IPS-NIHi11 (cell line): ENCODE measurements around the gene SECTM1.
"Not testable (repeated sequence)": the region's sequence is repeated elsewhere in the genome, so short reads cannot be mapped to it uniquely, and the experiment has no call there.

Experiments
- DNase-seq: peaks from one replicate; pipeline ENCODE4 v3.0.0; 2012; ENCODE audit warnings: mixed read lengths, low spot score

Gene SECTM1

GRCh38 chr17:82347994-82348393 lies 14.4 kb upstream of the SECTM1 start:
- not testable (repeated sequence) for DNase-seq

DNA sequence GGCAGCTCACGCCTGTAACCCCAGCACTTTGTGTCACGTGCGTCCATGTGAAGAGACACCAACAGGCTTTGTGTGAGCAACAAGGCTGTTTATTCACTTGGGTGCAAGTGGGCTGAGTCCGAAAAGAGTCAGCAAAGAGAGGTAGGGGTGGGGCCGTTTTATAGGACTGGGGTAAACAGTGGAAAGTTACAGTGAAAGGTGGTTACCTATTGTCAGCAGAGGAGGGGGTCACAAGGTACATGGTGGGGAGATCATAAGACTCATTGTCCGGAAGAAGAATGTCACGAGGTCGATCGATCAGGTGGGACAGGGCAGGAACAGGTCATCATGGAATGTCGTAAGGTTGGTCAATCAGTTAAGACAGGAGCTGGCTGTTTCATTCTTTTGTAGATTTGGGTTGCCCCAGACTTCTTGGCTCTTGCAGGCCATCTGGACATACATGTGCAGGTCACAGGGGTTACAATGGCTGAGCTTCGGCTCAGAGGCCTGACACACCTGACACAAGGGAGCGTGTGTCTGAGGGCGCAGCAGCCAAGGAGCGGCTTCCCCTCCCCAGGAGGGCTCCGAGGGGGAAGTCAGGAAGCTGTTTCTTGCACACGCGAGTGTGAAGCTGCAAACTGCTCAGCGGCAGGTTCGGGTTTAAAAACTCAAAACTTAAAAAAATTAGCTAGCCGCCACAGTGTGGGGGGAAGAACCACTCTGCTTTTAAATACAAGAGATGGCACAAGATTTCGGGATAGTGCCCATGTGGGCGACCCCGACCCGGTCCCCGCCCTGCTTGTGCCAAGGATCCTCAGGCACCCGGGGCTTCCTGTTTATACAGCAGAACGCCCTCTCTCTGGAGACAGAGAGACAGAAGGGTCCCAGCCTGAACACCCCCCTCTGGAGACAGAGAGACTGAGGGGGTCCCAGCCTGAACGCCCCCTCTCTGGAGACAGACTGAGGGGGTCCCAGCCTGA lies 13.1 kb upstream of the SECTM1 start:
- DNase-seq, result no peak

DNA sequence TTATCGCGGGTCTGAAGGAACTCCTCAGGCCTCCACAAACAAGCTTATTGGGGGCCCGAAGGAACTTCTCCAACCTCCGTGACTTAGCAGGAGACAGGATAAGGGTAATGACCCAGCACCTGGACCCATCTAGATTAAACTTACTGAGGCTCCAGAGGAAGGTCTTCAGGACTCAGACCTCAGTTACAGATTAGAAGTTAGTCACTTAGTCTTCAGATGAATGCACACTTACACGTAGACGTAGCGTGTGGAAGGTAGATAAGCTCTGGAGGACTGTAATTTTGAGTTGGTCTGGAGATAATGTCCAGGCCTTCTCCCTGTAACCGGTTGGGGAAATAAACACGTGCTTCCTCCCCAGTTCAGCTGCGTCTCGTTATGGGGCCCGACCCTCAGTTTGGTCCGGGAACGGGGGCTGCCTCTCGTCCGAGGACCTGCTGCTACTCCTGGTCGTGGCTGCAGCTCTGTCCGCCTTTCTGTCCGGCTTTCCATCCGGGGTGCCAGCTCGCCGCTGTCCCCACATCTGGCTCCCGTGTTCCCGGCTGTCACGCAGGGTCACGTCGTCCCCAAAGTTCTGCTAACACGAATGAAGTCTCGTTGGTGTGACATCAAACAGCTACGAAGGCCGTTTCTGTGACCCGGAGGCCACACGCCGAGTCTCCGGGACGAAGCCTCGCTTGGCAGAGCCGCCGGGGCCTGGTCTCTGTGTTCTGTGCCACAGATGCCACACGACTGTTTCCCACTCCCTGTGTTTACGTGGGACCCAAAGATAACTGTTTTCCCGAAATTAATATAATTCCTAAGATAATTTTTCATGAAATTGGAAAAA lies 11.8 kb upstream of the SECTM1 start:
- DNase-seq, result no peak

DNA sequence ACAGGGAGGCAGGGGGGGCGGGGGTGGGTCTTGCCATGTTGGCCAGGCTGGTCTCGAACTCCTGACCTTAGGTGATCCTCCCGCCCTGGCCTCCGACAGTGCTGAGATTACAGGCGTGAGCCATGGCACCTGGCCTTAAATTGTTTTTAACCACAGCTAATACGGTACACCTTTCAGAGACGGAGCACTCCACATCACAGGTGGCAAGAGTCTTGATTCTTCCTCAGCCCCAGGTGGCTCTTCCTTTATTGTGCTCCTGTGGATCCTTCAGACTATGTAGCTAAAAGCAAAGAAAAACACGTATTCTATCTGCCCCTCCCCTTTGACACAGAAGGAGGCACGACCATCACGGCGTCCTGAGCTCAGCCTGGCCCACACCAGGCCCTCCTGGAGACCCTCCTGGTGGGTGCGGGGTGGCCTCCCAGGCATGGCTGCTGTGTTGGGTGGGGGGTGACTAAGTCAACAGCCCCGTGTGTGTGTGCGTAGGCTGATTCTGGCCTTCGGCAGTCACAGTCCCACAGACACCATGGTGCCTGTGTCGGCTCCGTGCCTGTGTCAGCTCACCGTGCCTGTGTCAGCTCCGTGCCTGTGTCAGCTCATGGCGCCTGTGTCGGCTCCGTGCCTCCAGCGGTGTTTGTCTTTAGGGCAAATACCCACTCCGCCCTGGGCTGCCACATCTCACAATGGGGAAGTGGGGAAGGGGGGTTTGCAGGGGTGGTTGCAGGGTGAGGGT lies 10.8 kb upstream of the SECTM1 start:
- DNase-seq, result no peak

DNA sequence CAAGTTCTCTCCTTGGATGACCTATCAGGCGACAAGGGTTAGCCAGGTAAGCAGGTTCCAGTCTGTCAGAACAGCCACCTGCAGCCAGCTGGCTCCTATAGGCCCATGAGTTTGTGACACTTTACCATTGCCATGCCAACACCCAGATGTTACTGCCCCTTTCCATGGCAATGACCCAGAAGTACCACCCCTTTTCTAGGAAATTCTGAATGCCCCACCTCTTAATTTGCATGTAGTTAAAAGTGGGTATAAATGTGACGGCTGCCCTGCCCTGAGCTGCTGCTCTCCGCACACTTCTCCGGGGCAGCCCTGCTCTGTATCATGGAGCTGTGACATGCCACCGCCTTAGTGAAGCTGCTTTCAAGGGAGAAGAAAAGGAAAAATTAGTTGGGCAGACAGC lies 10.0 kb upstream of the SECTM1 start:
- DNase-seq, result no peak

- no peak for DNase-seq
Observed at GRCh38 chr17:82342361-82343079, 9.0 kb upstream of the SECTM1 start.

- DNase-seq, result no peak
Observed at GRCh38 chr17:82339634-82340580, 6.3 kb upstream of the SECTM1 start.

DNA sequence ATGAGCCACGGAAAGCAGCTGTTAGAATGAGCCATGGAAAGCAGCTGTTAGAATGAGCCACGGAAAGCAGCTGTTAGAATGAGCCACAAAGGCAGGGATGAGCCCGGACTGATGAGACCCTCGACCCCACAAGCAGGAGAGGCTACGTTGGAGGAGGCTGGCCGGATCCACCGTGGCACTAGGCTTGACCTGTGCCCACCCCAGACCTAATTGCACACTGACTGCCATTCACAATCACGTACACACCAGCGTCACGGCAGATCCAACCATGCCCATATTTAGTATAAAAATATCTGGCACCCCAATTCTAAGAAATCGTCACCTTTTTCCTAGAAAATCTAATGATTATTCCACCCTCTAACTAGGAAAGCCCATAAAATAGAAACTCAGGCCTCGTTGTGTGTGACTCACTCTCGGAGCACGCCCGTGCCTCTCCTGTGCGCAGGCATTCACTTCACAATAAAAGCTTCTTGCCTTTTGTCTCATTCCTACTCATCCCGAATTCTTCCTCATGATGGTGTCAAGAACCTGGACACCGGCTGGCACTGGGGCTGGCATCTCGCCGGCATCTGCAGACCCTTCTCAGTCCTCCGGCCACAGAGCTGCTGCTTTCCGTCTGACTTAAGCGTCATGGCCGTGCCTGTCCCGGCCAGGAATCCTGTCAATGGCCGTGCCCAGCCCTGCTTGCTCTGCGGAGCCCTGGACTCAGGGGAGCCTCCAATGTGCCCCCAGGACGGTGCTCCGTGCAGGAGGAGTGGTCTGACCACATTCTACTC lies 5.5 kb upstream of the SECTM1 start:
- peak; percentile 72 for DNase-seq

GRCh38 chr17:82334622-82335394 lies 1.2 kb upstream of the SECTM1 start:
- no peak for DNase-seq

DNA sequence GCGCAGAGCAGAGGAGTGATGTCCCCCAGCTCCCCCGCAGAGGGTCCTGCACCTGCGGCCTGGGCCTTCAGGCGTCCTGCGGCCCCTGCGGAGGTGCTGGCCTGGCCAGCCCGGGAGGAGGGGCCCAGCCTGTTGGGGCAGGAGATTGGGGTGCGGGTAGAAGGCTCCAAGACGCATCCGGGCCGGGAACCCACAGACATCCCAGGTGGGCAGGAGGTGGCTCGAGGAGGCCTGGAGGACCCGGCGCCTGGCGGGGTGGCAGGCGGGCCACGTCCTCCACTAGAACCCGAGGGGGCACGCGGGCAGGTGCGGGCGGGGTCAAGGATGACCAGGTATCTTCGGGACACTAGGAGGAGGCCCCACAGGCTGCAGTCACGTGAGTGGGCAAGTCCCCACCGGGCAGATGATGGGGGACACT lies 647 bp upstream of the SECTM1 start:
- no peak for DNase-seq

DNA sequence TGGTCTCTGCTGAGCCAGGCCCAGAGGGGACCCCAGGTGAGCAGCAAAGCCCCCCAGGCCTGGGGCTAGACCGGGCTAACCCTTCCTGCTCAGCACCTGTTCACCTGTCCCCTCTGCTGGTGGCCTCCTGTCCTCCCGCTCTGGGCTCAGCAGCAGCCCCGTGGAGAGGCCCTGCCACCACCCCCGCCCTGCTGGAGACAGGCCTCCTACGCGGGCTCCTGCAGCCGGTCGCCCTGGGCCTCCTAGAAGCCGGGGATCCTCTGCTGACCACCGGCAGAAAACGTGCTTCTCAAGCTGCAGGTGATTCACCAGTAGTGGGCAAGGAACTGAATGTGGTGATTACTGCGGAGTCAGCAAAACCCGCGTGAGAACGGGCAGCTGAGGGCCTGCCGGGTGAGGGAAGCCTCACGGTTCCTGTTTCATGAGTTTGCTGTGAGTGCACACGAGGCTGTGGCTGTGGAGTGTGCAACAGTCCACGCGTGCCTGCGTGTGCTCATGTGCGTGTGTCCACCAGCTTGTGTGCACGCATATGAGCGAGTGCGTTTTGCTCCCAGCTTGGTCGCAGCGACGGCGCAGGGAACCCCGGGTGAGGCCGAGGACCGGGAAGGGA lies 792 bp downstream of the SECTM1 start:
- DNase-seq, result peak; percentile 50

- DNase-seq, result peak; percentile 6
Observed at GRCh38 chr17:82331345-82331939, 2.1 kb downstream of the SECTM1 start.

DNA sequence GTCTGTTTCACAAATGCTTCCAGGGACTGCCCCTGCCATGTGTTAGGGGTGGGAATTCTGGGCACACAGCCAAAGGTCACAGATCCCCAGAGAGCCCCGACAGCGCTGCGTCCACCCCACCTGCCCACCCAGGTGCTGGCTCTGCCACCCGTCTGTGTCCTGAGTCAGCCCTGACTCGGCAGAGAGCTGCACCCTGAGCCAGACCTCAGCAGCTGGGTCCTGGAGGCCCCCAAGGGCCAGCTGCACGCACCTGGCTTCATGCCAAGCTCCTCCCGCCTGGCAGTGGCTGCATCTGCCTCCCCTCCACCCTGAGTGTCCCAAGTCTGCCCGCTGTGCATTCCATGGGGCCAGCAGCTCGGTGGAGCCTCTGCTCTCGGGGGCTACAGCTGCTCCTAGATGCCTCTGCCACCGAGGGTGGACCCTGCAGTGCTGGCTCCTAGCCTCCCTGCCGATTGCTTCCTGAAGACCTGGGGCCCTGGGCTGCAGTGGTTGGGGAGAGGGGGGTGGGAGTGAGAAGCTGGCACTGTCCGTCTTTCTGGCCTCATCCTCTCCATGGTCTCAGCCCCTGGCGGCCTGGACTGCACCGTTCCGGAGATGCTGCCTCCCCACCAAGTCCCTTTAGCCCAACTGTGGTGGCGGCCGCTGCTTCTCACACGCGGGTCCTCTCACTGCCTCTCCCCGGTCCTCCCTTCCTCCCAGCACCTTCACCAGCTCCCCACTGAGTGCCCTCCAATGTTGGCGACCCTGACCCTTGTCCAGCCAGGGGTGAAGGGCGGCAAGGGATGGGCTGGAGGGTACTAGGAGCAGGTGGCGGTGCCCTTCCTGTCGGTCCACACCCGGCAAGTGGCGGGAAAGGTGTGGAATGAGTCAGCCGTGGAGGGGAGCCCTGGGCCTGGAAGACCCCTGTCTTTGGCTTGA lies 3.0 kb downstream of the SECTM1 start:
- DNase-seq, result peak; percentile 5

- DNase-seq, result no peak
Observed at GRCh38 chr17:82329683-82330321, 3.8 kb downstream of the SECTM1 start.

- DNase-seq, result no peak
Observed at GRCh38 chr17:82328994-82329507, 4.5 kb downstream of the SECTM1 start.
